ENCODE data around the gene ZNF532. TPM values are rescaled to one million over a fixed set of nuclear protein-coding genes. Genes with fewer than 3 reads are reported as not detected.

The ZNF532 gene
- total and polyA plus RNA-seq, 11 donors: 16.0 to 84.4 (median 69.9) TPM

- Histone ChIP-seq H3K36me3 (peaks cover 0 to 50% (median 27%) of the 10 kb centered on the region in 9 donors), H3K27ac (peak overlapping the region in 11 of 12 donors; percentile 17 to 88 (median 52)), H3K4me3 (no peak overlapping the region), H3K27me3 (no peaks in the 10 kb centered on the region), H3K9me3 (no peaks in the 10 kb centered on the region), H3K4me1 (peaks cover 0 to 39% (median 17%) of the 10 kb centered on the region in 12 donors)
- WGBS, 4 donors: 47 to 57% (median 54%) methylated on average over 3 of the region's 3 CpGs
- TF ChIP-seq CTCF (IDR thresholded peaks at IDR 0.05) (no peak), POLR2A (IDR thresholded peaks at IDR 0.05) (no peak)
- ATAC-seq (peak in 1 of 4 donors; percentile 60), DNase-seq (no peak)
- intact Hi-C loops (cut with DNase I): loop anchor here in 1 of 10 donors (5.0 kb wide), 1 partner anchor 71 kb away; no protein-coding TSS in a partner anchor
Measured at GRCh38 chr18:58937887-58938267, 73.2 kb downstream of the ZNF532 start.

- DNase-seq (no peak), ATAC-seq (no peak)
- no peak for TF ChIP-seq CTCF (IDR thresholded peaks at IDR 0.05)
- no peak for TF ChIP-seq POLR2A (IDR thresholded peaks at IDR 0.05)
- H3K27ac ChIP-seq: no peak overlapping the region
- H3K27me3 ChIP-seq: no peaks in the 10 kb centered on the region
- H3K4me1 ChIP-seq: peaks cover 0 to 51% (median 29%) of the 10 kb centered on the region in 12 donors
- H3K4me3 ChIP-seq: no peak overlapping the region
- intact Hi-C loops (cut with DNase I): no loop called here
- H3K36me3 ChIP-seq: peaks cover 0 to 66% (median 24%) of the 10 kb centered on the region in 9 donors
- no peaks in the 10 kb centered on the region for H3K9me3 ChIP-seq
- WGBS, 4 donors: 97 to 99% (median 98%) methylated on average over 8 of the region's 8 CpGs
Measured at GRCh38 chr18:58941426-58942099, 76.9 kb downstream of the ZNF532 start.

- intact Hi-C loops (cut with DNase I): no loop called here
- no peak for ATAC-seq
- Histone ChIP-seq H3K4me3 (no peak overlapping the region), H3K36me3 (peaks cover 0 to 74% (median 24%) of the 10 kb centered on the region in 9 donors), H3K4me1 (peaks cover 0 to 30% (median 16%) of the 10 kb centered on the region in 12 donors), H3K27me3 (no peaks in the 10 kb centered on the region), H3K9me3 (no peaks in the 10 kb centered on the region), H3K27ac (peak overlapping the region in 1 of 12 donors; percentile 25)
- 62 to 85% (median 65%) methylated on average over 3 of the region's 3 CpGs for WGBS, 4 donors
- no peak for TF ChIP-seq POLR2A (IDR thresholded peaks at IDR 0.05)
- DNase-seq: no peak
Measured at GRCh38 chr18:58943896-58944295, 79.2 kb downstream of the ZNF532 start.

- no peak for TF ChIP-seq POLR2A (IDR thresholded peaks at IDR 0.05)
- no peak for TF ChIP-seq CTCF (IDR thresholded peaks at IDR 0.05)
- Histone ChIP-seq H3K9me3 (no peaks in the 10 kb centered on the region), H3K27ac (no peak overlapping the region), H3K4me3 (no peak overlapping the region), H3K27me3 (no peaks in the 10 kb centered on the region), H3K4me1 (peaks cover 0 to 35% (median 18%) of the 10 kb centered on the region in 12 donors), H3K36me3 (peaks cover 0 to 71% (median 24%) of the 10 kb centered on the region in 9 donors)
- intact Hi-C loops (cut with DNase I): no loop called here
- DNase-seq (no peak), ATAC-seq (no peak)
- WGBS, 4 donors: 93 to 98% (median 95%) methylated on average over 7 of the region's 7 CpGs
Measured at GRCh38 chr18:58947136-58947732, 82.6 kb downstream of the ZNF532 start.

All from heart left ventricle (tissue), 16 donors.